CD4-positive, alpha-beta T cell treated with Interleukin-6 for 4 hours (primary cell): Measurements from ENCODE around the gene PIK3C3.
"Not testable (repeated sequence)": the region's sequence is repeated elsewhere in the genome, so short reads cannot be mapped to it uniquely, and the experiment has no call there.

Experiments
- DNase-seq: peaks from one replicate; pipeline ENCODE4 v3.0.0-alpha.2; 2020; ENCODE audit warnings: mixed read lengths

The PIK3C3 gene

DNA sequence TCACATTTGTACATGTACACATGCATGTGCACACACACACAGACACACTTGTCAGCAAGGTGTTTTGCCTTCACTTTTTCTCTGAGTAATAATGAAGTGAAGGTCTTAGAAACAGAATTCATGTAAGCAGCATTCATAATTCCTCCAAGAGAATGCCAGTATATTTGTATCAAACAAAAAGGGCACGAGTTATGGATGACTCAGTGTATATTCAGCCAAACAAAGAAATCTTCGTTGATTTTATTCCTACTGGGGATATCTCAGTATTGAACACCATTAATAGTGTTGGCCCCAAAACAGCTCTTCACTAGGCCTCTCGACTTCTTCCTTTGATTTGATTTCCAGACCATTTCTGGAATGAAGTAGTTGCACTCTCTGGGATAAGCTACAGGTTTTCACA, 125.3 kb downstream of the PIK3C3 start:
- DNase-seq: no peak

DNA sequence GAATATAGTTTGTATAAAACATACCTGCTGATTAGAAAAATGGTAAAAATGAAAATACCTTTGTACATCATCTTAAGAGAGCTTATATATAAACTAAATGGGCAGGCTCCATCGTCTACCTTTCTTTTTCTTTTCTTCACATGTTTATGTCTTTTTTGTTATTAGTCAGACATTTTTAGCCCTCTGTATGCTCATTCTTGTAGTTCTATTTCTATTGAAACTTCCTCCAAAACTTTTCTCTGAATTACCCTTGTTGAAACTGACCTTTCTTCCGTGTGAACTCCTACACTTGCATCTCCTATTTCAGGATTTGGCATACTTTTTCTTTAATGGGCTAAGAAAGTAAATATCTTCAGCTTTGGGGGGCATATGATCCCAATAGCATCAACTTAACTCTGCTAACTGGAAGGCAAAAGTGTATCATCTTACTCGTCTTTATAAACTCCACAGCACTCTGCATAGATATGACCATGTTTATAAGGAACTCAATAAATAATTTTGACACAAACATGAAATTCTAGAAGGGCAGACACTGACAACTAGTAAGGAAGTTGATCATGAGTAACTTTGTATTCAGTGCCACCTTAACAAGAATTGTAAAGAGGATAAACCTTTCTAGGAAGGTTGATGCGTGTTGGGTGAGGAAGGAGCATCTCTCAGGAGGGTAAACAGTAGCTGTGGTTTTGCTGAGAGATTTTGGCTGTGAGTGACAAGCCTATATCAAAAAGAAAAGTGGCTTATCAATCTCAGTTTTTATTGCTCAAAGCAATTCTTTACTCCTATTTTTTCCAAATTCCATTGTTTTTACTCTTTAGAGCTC, 127.6 kb downstream of the PIK3C3 start:
- DNase-seq: no peak

DNA sequence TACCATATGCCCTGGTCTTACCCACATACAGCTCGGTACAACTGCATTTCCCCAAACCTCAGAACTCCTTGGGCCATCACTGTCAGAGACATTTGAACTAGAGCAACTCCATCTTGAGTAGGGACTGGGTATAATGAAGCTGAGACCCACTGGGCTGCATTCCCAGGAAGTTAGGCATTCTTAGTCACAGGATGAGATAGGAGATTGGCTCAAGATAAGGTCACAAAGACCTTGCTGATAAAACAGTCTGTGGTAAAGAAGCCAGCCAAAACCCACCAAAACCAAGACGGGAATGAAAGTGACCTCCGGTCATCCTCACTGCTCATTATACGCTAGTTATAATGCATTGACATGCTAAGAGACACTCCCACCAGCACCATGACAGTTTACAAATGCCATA, 131.3 kb downstream of the PIK3C3 start:
- DNase-seq: no peak

DNA sequence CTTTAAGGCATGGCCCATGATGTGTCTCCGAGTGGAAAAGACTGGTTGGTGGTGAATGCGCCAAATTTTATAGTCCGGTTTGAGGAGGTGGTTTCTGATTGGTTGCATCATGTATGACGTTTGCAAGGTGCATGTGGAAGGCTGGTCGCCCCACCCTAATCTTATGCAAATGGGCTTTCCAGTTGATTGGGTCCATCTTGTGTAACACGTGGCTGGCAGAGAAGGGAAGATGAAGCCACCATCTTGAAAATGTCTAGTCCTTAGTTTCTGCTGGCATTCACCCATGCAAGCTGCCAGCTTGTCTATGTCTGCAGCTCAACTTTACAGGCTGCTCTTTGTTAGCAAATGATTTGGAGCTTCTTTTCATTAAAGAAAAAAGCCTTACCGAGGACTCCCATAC, 132.2 kb downstream of the PIK3C3 start:
- no peak for DNase-seq

DNA sequence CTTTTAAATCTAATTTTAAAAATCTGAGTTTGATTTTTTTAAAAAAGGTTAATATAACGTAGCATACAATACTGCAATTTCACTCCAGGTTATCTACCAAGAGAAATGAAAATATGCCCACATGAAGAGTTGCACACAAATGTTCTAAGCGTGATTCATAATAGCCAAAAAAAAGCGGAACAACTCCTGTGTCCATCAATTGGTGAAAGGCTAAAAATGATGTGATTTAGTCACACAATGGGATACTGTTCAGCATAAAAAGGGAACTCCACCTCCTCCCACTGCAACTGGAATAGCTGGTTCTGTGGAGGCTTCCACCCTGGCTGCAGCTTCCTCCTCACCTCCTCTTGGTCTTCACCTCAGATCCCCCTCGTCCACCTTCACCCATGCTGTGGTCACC, 132.8 kb downstream of the PIK3C3 start:
- DNase-seq: no peak

DNA sequence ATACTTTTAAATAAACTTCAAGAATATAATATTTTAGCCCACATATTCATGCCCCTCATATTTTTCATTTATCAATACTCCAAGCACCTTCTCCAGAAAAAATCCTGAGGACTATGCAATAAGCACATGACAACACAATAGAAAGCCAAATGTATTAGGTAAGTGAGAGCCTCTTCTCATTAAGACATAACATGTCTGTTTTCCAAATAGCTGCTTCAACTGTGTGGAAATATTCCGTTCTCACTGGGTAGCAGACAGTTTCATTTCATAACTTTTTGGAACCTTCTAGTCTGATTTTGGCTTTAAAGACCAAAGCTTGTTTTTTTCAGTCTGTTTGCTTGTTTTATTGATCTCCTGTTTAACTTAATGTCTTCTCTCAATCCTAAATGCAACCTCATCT, 137.8 kb downstream of the PIK3C3 start:
- no peak for DNase-seq

DNA sequence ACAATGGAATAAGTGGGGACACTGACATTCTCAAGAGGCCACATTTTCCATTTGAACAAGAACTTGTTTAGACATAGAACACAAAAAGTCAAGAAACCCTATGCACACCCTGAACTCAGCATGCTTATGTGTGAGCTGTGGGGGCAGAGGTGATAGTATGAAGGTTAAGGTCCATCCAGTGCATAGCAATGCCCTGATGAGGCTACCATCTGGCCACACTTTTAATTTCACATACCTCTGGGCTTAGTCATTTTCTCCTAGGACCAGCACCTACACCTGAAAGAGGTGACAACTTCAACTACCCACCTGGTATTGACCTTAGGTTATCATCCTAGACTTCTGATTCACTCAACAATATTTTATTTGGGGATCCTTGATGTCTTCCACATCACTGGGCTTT, 139.8 kb downstream of the PIK3C3 start:
- DNase-seq: no peak

DNA sequence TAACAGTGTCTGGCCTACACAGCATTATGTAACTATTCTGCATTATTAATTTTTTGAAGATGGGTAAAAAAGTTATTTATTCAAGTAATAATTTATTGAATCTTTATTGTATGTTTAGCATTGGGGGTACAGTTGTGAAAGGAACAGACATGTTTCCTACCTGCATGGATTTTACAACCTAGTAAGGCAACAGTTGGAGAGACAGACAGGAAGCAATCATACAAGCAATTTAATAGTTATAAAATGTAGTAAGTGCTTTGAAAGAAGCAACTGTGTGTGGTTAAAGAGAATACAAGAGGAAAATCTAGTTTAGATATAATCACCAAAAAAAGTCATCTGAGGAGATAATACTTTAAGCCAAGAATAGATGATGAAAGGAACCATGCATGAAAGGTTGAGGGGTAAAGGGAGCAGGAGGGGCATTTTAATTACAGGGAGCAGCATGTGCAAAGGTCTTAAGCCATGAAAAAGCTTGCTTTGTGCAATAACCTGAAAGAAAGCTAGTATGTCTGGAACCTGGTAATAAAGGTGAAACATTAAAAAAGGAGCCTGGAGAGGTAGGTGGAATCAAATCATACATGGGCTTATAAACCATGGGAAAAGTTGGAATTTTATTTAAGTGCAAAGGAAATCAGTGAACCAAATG, 140.8 kb downstream of the PIK3C3 start:
- no peak for DNase-seq

DNA sequence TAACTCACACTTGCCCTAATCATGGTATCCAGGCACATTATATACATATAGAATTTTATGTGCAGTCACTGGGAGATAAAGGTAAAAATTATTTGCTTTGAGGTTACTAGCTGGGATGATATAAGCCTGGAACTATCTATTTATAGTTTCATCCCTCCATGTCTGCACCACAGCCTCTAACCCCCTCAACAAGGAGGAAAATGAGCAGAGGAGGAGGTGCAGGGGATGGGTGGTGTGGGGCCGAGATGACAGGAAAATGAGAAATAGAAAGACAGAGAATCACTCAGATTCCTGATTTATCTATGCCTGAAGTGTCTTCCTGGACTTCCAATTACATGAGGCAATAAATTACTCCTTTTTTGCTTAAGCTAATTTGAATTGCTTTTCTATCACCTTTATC, 145.2 kb downstream of the PIK3C3 start:
- no peak for DNase-seq

DNA sequence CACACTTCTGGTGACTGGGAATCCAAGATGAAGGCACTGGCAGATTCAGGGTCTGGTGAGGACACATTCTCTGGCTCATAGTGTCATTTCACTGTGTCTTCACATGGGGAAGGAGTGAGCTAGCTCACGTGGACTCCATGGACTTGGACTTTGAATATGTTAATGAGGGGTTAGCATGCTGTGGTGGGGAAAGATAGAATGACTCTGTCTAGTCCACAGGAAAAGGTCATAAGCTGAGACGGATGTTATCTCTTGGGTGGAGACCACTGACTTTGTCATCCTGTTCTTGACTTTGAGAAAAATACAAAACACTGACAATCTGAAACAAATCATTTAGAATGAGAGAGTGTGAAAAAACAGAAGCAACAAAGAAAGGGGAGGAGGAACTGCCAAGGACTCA, 145.9 kb downstream of the PIK3C3 start:
- no peak for DNase-seq

DNA sequence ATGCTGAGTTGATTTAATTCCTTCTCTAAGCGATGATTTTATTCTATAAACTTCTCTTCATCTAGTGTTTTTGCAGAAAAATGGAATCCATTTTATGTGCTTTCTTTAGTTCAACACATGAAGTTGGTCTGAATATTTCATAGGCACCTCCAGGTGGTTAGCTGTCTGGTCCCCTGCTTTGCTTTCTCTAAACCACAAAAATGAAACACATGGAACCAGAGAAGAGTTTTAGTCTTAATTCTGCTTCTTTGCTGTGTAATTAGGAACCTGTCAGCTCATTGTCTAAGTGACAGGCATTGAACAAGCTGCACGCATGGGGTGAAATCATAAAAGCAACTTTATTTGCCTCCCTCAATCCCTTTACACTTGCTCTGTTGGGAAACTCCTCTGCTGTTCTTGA, 150.4 kb downstream of the PIK3C3 start:
- DNase-seq: no peak

DNA sequence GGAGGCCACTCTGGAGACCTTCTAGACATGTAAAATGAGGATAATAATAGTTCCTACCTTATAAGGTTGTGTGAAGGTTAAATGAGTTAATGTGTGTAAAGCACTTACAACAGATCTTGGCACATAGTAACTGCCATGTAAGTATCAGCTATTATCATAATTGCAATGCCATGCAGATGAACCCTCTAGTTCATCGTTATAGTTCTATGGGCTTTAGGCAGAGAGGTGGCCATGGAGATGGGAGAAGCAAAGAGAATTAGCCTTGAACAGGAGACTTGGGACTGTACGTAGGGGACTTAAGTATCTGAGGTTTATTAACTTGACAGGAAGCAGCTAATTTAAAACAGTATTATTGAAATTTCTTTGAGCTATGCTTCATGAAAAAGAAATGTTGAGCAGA, 151.8 kb downstream of the PIK3C3 start:
- DNase-seq: no peak

DNA sequence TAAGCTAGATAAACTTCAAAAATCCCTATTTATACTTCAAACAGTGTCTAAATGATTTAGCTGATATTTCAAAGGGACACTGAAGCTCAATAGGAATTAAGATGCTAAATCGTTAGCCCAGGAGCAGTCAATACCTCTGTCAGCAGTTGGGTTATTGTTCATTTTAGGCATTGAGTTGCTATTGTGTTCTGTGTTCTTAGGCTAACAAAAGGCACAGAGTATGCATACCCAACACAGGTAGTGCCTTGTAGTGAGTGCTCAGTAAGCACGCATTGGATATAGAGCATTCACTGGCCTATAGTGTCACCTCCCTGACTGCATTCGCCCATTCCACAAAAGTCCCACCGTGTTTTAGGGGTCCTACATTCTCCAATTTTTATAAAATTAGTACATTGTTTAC, 152.3 kb downstream of the PIK3C3 start:
- no peak for DNase-seq

DNA sequence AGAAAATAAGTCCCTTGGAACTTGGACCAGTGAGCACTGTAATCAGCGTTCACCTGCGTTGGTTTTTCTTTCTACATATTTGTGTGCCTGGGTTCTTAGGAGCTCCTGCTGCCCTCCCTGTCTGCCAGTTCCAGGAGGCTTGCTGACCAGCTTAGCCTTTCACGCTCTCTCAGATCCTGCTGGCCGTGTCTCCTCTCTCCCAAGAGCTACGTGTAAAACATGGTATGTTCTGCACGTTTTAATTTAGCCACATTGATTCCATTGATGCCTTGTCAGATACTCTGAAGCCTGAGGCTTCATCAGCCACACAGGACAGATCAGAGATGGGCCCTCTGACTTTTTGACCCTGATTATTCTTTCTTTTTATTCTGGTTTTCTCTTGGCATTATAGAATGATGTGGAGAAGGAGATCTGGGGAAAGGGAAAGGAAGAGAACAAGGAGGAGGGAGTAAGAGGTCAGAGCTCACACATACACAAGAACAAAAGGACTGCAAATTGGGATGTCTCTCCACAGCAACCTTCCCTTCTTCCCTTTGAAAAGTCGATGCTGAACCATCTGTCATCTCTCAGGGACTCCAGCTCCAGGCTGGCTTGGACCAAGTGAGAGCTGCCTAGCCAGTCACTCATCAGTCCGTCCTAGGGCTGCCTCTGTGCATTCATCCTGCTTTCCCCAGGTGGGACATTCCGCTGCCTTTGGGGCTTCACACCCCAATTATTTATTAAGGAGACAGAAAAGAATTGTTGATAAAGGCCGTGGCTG, 152.8 kb downstream of the PIK3C3 start:
- DNase-seq: no peak

DNA sequence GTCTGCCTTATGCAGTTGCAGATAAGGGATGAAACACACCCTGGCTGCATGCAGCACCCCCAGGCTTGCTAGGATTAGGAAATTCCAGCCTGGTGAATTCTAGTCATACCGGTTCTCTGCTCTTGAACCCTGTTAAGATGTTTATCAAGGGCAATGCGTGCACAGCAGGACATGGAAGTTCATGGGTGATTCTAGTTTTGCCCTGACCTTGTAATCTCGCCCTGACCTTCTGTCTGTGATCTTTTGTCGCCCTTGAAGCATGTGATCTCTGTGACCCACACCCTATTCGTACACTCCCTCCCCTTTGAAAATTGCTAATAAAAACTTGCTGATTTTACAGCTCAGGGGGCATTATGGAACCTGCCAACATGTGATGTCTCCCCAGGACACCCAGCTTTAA, 157.1 kb downstream of the PIK3C3 start:
- DNase-seq: not testable (repeated sequence)

DNA sequence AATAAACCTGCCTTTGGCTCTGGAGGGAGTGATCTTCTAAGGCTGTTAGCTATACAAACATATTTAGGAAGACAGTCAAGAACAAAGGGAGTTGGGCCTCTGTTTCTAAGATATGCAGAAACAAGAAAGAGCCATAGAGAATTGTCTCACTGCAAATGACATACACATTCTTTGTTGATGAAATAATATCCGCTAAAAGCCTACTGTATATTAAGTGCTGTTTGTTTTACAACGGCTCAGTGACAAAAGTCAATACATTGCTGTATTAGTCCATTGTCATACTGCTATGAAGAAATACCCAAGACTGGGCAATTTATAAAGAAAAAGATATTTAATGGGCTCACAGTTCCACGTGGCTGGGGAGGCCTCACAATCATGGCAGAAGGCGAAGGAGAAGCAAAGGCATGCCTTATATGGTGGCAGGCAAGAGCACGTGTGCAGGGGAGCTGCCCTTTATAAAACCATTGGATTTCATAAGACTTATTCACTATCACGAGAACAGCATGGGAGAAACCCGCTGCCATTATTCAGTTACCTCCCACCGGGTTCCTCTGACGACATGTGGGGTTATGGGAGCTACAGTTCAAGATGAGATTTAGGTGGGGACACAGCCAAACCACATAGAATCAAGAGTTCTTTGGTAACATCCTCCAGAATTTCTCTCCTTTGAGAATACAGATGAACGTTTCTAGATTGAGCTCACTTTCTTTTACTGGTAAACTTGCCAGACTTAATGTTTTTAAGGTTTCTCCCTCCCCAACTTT, 157.8 kb downstream of the PIK3C3 start:
- no peak for DNase-seq

DNA sequence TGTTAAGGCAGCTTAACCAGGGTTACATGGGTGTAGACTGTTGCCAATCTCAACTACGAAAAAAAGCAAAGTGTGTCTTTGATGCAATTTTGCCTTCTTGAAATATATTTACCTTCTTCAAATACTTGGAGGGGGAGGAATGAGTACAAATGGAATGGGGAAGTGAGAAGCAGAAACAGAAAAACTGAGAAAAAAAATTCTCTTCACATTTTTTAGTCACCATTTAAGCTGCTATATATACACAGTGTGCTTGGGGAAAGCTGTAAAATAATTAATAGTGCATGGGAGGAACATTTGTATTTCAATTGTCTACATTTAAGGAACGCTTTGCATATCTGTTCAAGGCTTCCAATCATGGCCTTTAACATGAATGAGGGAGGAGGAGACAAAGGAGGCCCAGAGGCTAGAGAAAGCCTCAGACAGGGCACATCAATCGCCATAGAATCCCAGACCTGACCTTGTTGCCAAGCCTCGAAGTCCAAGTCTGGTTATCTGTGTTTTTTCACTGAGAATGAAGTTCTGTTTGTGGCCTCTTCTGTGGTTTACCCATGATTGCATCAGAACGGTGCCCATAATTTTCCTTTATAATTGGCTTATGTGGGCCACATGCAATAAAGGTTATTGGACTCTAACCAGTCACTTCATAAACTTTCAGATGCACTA, 158.6 kb downstream of the PIK3C3 start:
- no peak for DNase-seq

DNA sequence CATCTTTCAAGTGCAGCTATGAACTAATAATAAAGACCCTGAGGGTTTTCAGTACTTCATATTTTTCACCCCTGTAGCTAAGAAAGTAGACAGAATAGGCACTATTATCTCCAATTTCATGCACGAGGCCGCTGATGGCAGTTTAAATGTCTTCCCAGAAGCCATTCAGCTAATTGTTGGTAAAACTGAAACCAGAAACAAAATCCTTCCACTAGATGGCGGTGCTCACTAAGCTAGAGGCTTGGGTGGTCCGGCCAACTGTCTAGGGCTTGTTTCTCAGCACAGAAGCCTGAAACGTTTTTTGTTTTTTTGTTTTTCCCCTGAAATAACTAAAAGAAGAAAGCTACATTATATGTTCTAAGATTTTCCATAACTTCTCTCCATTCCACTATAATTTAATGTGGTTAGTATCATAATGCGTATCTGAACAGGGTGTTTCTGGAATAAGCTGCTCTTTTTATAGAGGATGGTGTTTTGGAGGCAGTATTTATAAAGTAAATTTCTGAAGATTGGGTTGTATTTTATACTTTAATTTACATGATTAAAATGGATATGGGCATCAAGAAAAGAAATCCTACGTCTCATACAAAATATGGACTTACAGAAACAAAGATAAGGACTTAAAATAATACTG, 159.4 kb downstream of the PIK3C3 start:
- DNase-seq: peak; percentile 51

DNA sequence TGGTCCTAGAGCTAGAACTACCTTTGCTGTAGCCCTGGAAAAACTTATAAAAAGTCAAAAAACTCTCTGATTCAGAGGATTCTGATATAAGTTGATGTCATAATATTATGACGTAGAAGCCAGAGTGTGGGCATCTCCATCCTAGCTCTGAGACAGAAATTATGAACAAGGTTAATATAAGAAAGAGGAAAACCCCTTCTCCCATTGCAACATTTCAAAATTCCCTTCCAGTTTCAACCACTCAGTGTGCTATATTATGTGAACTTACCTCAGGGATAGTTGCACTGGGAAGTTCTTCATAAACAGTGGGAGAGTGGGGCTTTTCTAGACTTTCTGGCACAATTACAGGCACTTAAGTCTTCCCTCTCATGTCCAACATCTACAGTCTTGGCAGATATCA, 171.6 kb downstream of the PIK3C3 start:
- DNase-seq: no peak

DNA sequence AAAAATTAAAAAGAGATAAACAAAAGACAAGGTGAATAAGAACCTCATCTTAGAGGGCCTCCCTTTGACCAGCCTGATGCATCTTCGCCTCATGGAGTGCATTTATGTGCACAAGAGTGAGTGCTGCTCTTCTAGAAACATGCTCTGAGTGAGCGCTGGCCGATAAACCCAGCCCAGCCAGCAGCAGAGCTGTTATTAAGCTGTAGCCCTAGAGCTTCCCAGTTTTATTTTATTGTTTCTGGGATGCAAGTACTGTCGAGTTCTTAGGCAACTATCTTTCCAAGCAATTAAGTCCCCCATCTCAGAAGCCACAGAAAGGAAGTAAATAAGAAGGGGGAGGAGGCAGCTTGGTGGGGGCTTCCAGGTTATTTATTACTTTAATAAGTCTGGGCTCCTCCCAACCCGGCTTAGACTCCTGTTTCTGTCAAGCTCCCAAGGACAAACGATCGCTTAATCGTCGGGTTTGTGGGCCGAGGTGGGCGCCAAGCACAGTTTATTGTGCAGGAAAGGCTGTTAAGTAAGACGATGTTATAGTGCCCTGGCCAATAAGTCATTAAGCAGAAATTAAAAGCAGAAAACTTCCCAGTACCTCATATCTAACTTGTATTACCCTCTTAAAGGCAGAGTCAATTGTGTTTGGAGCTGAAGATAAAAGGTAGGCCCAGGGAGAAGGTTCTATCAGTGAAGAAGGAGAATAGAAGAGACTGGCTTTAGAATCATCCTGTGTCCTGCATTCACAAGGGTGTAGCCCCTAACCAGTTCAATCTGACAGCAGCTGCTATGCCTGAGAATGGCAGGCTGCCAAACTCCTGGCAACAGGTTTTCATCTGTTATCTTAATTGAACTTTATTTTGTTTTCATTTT, 176.3 kb downstream of the PIK3C3 start:
- no peak for DNase-seq

DNA sequence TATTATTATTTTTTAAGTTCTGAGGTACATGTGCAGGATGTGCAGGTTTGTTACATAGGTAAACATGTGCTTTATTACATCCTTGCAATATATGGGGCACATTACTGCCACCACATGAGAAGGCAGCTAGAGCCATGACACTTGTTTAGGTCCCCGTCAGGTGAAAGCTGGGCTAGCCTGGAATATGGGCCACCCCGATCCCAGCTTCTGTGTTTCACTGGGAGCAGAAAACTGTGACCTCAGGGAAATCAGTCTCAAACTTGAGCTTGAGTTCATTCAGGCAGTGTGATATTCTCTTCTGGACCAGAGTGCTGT, 176.9 kb downstream of the PIK3C3 start:
- no peak for DNase-seq
